HG03457 (cell line): ENCODE measurements around the gene HOXC10.

ENCODE experiments used
- ATAC-seq: cut with Tn5 transposase; IDR thresholded peaks from one replicate; pipeline ENCODE4 v1.9.1; 2021; ENCODE audit warnings: moderate number of reproducible peaks; ENCODE audit not compliant: unreplicated experiment

HOXC10 gene

GRCh38 chr12:53950789-53951576 is 34.0 kb upstream of the HOXC10 start:
- ATAC-seq: no peak

GRCh38 chr12:53951577-53952334 is 33.2 kb upstream of the HOXC10 start:
- no peak for ATAC-seq

- no peak for ATAC-seq
These were observed 32.6 kb upstream of the HOXC10 start for GRCh38 chr12:53952335-53952694.

GRCh38 chr12:53952871-53953734 is 31.8 kb upstream of the HOXC10 start:
- no peak for ATAC-seq

- no peak for ATAC-seq
These were observed 30.9 kb upstream of the HOXC10 start for GRCh38 chr12:53953831-53954693.

GRCh38 chr12:53954694-53955035 is 30.3 kb upstream of the HOXC10 start, which contains the start of gene HOXC12:
Gene HOXC12, plus strand, starts transcription at chr12:53954903. Its CDS starts 27 bp downstream, at chr12:53954930.
- no peak for ATAC-seq

- ATAC-seq: no peak
These were observed 29.7 kb upstream of the HOXC10 start for GRCh38 chr12:53955036-53955775.

- ATAC-seq: no peak
These were observed 29.1 kb upstream of the HOXC10 start for GRCh38 chr12:53955776-53956250.

- no peak for ATAC-seq
These were observed 28.6 kb upstream of the HOXC10 start for GRCh38 chr12:53956251-53956887.

- ATAC-seq: no peak
These were observed 27.9 kb upstream of the HOXC10 start for GRCh38 chr12:53956914-53957536.

GRCh38 chr12:53958128-53958527 is 26.8 kb upstream of the HOXC10 start:
- no peak for ATAC-seq

- ATAC-seq: no peak
These were observed 25.6 kb upstream of the HOXC10 start for GRCh38 chr12:53959314-53959713.

GRCh38 chr12:53960187-53961024 is 24.5 kb upstream of the HOXC10 start:
- no peak for ATAC-seq

- no peak for ATAC-seq
These were observed 23.8 kb upstream of the HOXC10 start for GRCh38 chr12:53961025-53961761.

- no peak for ATAC-seq
These were observed 21.9 kb upstream of the HOXC10 start for GRCh38 chr12:53963005-53963404.

- no peak for ATAC-seq
These were observed 21.3 kb upstream of the HOXC10 start for GRCh38 chr12:53963434-53964314.
